Ishikawa (cell line): ENCODE data around the gene ESPL1.
A peak's percentile ranks its signal among the peaks of the same experiment; 100 is the strongest.

Source experiments
- CEBPB ChIP-seq: IDR thresholded peaks from 2 replicates; pipeline ENCODE4 v1.6.1; 2012
- CREB1 ChIP-seq: IDR thresholded peaks from 2 replicates; pipeline ENCODE4 v1.6.1; 2012; ENCODE audit warnings: low read depth
- EGR1 ChIP-seq: IDR thresholded peaks from 2 replicates; pipeline ENCODE4 v1.6.1; 2012
- EP300 ChIP-seq: IDR thresholded peaks from 2 replicates; pipeline ENCODE4 v1.6.1; 2012; ENCODE audit warnings: borderline replicate concordance
- FOXM1 ChIP-seq: IDR thresholded peaks from 2 replicates; pipeline ENCODE4 v1.6.1; 2012; ENCODE audit warnings: low read depth, borderline replicate concordance
- MAX ChIP-seq: IDR thresholded peaks from 2 replicates; pipeline ENCODE4 v1.6.1; 2012
- NFIC ChIP-seq: IDR thresholded peaks from 2 replicates; pipeline ENCODE4 v1.6.1; 2012
- RAD21 ChIP-seq: IDR thresholded peaks from 2 replicates; pipeline ENCODE4 v1.6.1; 2012; ENCODE audit warnings: low read depth
- REST ChIP-seq: IDR thresholded peaks from 2 replicates; pipeline ENCODE4 v1.6.1; 2012; ENCODE audit warnings: low read depth, mild to moderate bottlenecking
- TAF1 ChIP-seq: IDR thresholded peaks from 2 replicates; pipeline ENCODE4 v1.6.1; 2012; ENCODE audit warnings: low read depth, mild to moderate bottlenecking
- TCF12 ChIP-seq: IDR thresholded peaks from 2 replicates; pipeline ENCODE4 v1.6.1; 2012; ENCODE audit warnings: low read depth
- TEAD4 ChIP-seq: IDR thresholded peaks from 2 replicates; pipeline ENCODE4 v1.6.1; 2012
- USF1 ChIP-seq: IDR thresholded peaks from 2 replicates; pipeline ENCODE4 v1.6.1; 2012
- YY1 ChIP-seq: IDR thresholded peaks from 2 replicates; pipeline ENCODE4 v1.6.1; 2012; ENCODE audit warnings: low read depth
- ZBTB7A ChIP-seq: IDR thresholded peaks from 2 replicates; pipeline ENCODE4 v1.6.1; 2012; ENCODE audit warnings: low read depth

Gene ESPL1

GRCh38 chr12:53227836-53228235, 40.3 kb upstream of the ESPL1 start:
- TF ChIP-seq TAF1 (no peak), CREB1 (no peak), REST (no peak), RAD21 (no peak), FOXM1 (no peak), YY1 (no peak), EGR1 (no peak), EP300 (no peak), MAX (no peak), NFIC (no peak), TCF12 (no peak), TEAD4 (no peak), CEBPB (no peak), USF1 (no peak), ZBTB7A (no peak)

GRCh38 chr12:53229454-53229853, 38.6 kb upstream of the ESPL1 start:
- TF ChIP-seq NFIC, result no peak
- no peak for TF ChIP-seq CEBPB
- no peak for TF ChIP-seq RAD21
- TF ChIP-seq USF1, result no peak

- TF ChIP-seq EP300 (peak; percentile 52; the same call in 1 of the 2 replicates), MAX (no peak), TEAD4 (peak; percentile 88), CREB1 (no peak), ZBTB7A (peak; percentile 99), TCF12 (peak; percentile 70), RAD21 (no peak), FOXM1 (no peak), USF1 (no peak), REST (no peak), YY1 (peak; percentile 57; the same call in 1 of the 2 replicates), EGR1 (peak; percentile 88), CEBPB (no peak), NFIC (peak; percentile 86), TAF1 (no peak)
Measured at GRCh38 chr12:53230108-53230845, 37.8 kb upstream of the ESPL1 start.

GRCh38 chr12:53231671-53231920, 36.5 kb upstream of the ESPL1 start:
- TF ChIP-seq EP300, result no peak
- TF ChIP-seq ZBTB7A, result no peak; the same call in 1 of the 2 replicates
- TF ChIP-seq TAF1, result no peak
- no peak for TF ChIP-seq CREB1
- TF ChIP-seq RAD21, result no peak
- TF ChIP-seq YY1, result no peak
- no peak for TF ChIP-seq TCF12
- no peak for TF ChIP-seq NFIC
- TF ChIP-seq REST, result no peak
- no peak for TF ChIP-seq MAX
- TF ChIP-seq USF1, result no peak
- TF ChIP-seq EGR1, result no peak
- no peak for TF ChIP-seq FOXM1
- TF ChIP-seq TEAD4, result no peak
- no peak for TF ChIP-seq CEBPB
